IPS-20b (cell line): ENCODE data around the gene CHTF18.

ENCODE experiments used
- H3K27ac ChIP-seq: one replicate; pipeline ENCODE4 v1.5.1; 2013; ENCODE audit warnings: low read length
- H3K27me3 ChIP-seq: 2 replicates; pipeline ENCODE4 v1.6.1; 2013; ENCODE audit warnings: mild to moderate bottlenecking, low read length, inconsistent platforms; ENCODE audit not compliant: insufficient read depth
- H3K36me3 ChIP-seq: 2 replicates; pipeline ENCODE4 v1.6.1; 2013; ENCODE audit warnings: low read depth, mild to moderate bottlenecking, inconsistent platforms, low read length, moderate library complexity; ENCODE audit not compliant: insufficient read depth
- H3K4me1 ChIP-seq: 2 replicates; pipeline ENCODE4 v1.6.1; 2013; ENCODE audit warnings: mild to moderate bottlenecking, control low read depth, inconsistent platforms, low read length, moderate library complexity; ENCODE audit not compliant: insufficient read depth
- H3K4me3 ChIP-seq: 2 replicates; pipeline ENCODE4 v1.5.1; 2013; ENCODE audit warnings: mild to moderate bottlenecking, low read length, inconsistent platforms
- H3K9ac ChIP-seq: 2 replicates; pipeline ENCODE4 v1.6.1; 2013; ENCODE audit warnings: low read depth, mild to moderate bottlenecking, inconsistent platforms, low read length, moderate library complexity
- H3K9me3 ChIP-seq: 2 replicates; pipeline ENCODE4 v1.6.1; 2013; ENCODE audit warnings: mild to moderate bottlenecking, low read depth, low read length, inconsistent platforms; ENCODE audit not compliant: insufficient read depth

The CHTF18 gene

GRCh38 chr16:840561-841454 is 52.4 kb downstream of the CHTF18 start:
- Histone ChIP-seq H3K36me3 (no peaks in the 10 kb centered on the region), H3K9me3 (peaks cover 12% of the 10 kb centered on the region), H3K27me3 (no peaks in the 10 kb centered on the region), H3K9ac (no peak overlapping the region), H3K4me1 (no peaks in the 10 kb centered on the region), H3K4me3 (no peak overlapping the region), H3K27ac (no peak overlapping the region)

GRCh38 chr16:841455-842060 is 53.1 kb downstream of the CHTF18 start:
- no peak overlapping the region for H3K27ac ChIP-seq
- no peak overlapping the region for H3K9ac ChIP-seq
- H3K4me3 ChIP-seq, result no peak overlapping the region
- H3K9me3 ChIP-seq, result peaks cover 4% of the 10 kb centered on the region; the same call in 1 of the 2 replicates
- H3K27me3 ChIP-seq, result no peaks in the 10 kb centered on the region
- no peaks in the 10 kb centered on the region for H3K4me1 ChIP-seq
- H3K36me3 ChIP-seq, result no peaks in the 10 kb centered on the region

GRCh38 chr16:842061-842476 is 53.6 kb downstream of the CHTF18 start:
- Histone ChIP-seq H3K4me1 (no peaks in the 10 kb centered on the region), H3K27me3 (no peaks in the 10 kb centered on the region), H3K9ac (no peak overlapping the region), H3K27ac (no peak overlapping the region), H3K36me3 (no peaks in the 10 kb centered on the region), H3K4me3 (no peak overlapping the region), H3K9me3 (peaks cover 2% of the 10 kb centered on the region; the same call in 1 of the 2 replicates)

- H3K4me3 ChIP-seq, result no peak overlapping the region
- H3K4me1 ChIP-seq, result no peaks in the 10 kb centered on the region
- no peak overlapping the region for H3K27ac ChIP-seq
- H3K9me3 ChIP-seq, result peaks cover 11% of the 10 kb centered on the region
- H3K9ac ChIP-seq, result no peak overlapping the region
- H3K36me3 ChIP-seq, result no peaks in the 10 kb centered on the region
- H3K27me3 ChIP-seq, result no peaks in the 10 kb centered on the region
Measured at GRCh38 chr16:842711-843560, 54.5 kb downstream of the CHTF18 start.

- no peaks in the 10 kb centered on the region for H3K4me1 ChIP-seq
- no peaks in the 10 kb centered on the region for H3K27me3 ChIP-seq
Measured at GRCh38 chr16:843771-844170, 55.4 kb downstream of the CHTF18 start.

GRCh38 chr16:844638-845350 is 56.4 kb downstream of the CHTF18 start:
- Histone ChIP-seq H3K27ac (no peak overlapping the region), H3K4me1 (no peaks in the 10 kb centered on the region), H3K9ac (no peak overlapping the region), H3K9me3 (peaks cover 29% of the 10 kb centered on the region), H3K36me3 (no peaks in the 10 kb centered on the region), H3K4me3 (no peak overlapping the region), H3K27me3 (no peaks in the 10 kb centered on the region)

More at GRCh38 chr16:843771-844170, 55.4 kb downstream of the CHTF18 start:
- H3K9me3 ChIP-seq, result peaks cover 18% of the 10 kb centered on the region
- no peak overlapping the region for H3K4me3 ChIP-seq
- H3K27ac ChIP-seq, result no peak overlapping the region
- H3K36me3 ChIP-seq, result no peaks in the 10 kb centered on the region
- no peak overlapping the region for H3K9ac ChIP-seq

- Histone ChIP-seq H3K9ac (no peak overlapping the region), H3K27ac (no peak overlapping the region), H3K4me3 (no peak overlapping the region), H3K4me1 (no peaks in the 10 kb centered on the region), H3K27me3 (no peaks in the 10 kb centered on the region), H3K9me3 (peaks cover 34% of the 10 kb centered on the region), H3K36me3 (no peaks in the 10 kb centered on the region)
Measured at GRCh38 chr16:845351-845745, 56.9 kb downstream of the CHTF18 start.

GRCh38 chr16:847151-847550 is 58.7 kb downstream of the CHTF18 start:
- Histone ChIP-seq H3K27me3 (no peaks in the 10 kb centered on the region), H3K9me3 (peaks cover 49% of the 10 kb centered on the region), H3K4me3 (no peak overlapping the region), H3K9ac (no peak overlapping the region), H3K4me1 (no peaks in the 10 kb centered on the region), H3K27ac (no peak overlapping the region), H3K36me3 (no peaks in the 10 kb centered on the region)
